ENCODE results near the gene PCLAF. TPM values are rescaled to one million over a fixed set of nuclear protein-coding genes. Genes with fewer than 3 reads are reported as not detected.

The PCLAF gene
- total and polyA plus RNA-seq, 2 of the 8 experiments (the other 6 are each of a cell fraction or from before 2014, with no cell fraction given): 76.2 to 124 TPM

DNA sequence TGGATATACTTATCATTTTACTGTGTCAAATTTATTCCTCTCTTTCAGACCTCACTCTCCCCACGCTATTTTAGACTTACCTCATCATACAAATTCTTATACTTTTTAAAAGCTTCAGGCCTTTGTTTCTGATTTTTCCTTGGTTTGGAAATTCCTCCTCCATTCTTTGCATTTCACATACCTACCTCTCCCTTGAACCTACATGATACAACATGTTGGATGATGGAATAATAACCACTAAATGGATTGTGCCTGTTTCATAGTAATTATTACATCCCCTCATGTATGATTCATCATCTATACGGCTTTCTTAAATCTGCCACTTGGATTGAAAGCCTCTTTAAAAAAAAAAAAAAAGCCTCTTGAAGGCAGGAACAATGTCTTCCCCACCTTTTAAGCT lies 31.0 kb upstream of the PCLAF start:
- peaks cover 3 to 23% (median 13%) of the 10 kb centered on the region in 4 experiments; a peak in 7 of 8 replicates for H3K36me3 ChIP-seq (ENCODE audit: control insufficient read depth in 2 of 4, insufficient read depth in 4 of 4, low read length in 3 of 4)
- no peaks in the 10 kb centered on the region for H3K79me2 ChIP-seq (ENCODE audit: control insufficient read depth in 1 of 2, insufficient read depth in 2 of 2, low read length in 2 of 2)
- H2BK15ac ChIP-seq (ENCODE audit: low read length): no peak overlapping the region
- H3K14ac ChIP-seq (ENCODE audit: insufficient read length): no peak overlapping the region
- H2BK20ac ChIP-seq (ENCODE audit: low read length): no peak overlapping the region
- H2AFZ ChIP-seq (ENCODE audit: low read length): no peak overlapping the region
- no peaks in the 10 kb centered on the region for H3K4me1 ChIP-seq (replicated peaks in 1 of 4; ENCODE audit: control insufficient read depth in 3 of 4, insufficient read depth in 4 of 4, low read length in 3 of 4)
- no peaks in the 10 kb centered on the region for H3K27me3 ChIP-seq (replicated peaks in 1 of 4; ENCODE audit: control insufficient read depth in 3 of 4, extremely low read depth in 1 of 4, insufficient read depth in 3 of 4, low read length in 3 of 4)
- no peak overlapping the region for H3K56ac ChIP-seq (replicated peaks; ENCODE audit: insufficient read length, low read depth, low read length)
- no peak overlapping the region for H3K27ac ChIP-seq (ENCODE audit: low read depth, low read length)
- no peak overlapping the region for H3K4me2 ChIP-seq (ENCODE audit: insufficient read depth in 1 of 2, low read depth in 2 of 2, low read length in 2 of 2)
- H4K91ac ChIP-seq (replicated peaks; ENCODE audit: insufficient read length, low read length): no peak overlapping the region
- no peaks in the 10 kb centered on the region for H3K9me3 ChIP-seq (ENCODE audit: insufficient read depth in 2 of 2, low read depth in 1 of 2, low read length in 1 of 2)
- H3K18ac ChIP-seq (ENCODE audit: extremely low read depth, low read length): no peak overlapping the region
- FAIRE-seq (no peak), DNase-seq (ENCODE audit: low read depth in 1 of 2, low spot score in 2 of 2) (no peak)
- no peaks in the 10 kb centered on the region for H4K20me1 ChIP-seq (replicated peaks in 1 of 2; ENCODE audit: control insufficient read depth in 1 of 2, insufficient read depth in 2 of 2, low read length in 2 of 2)
- no peak overlapping the region for H2BK12ac ChIP-seq (ENCODE audit: low read depth, low read length)
- H3K4me3 ChIP-seq (ENCODE audit: extremely low read depth in 1 of 4, insufficient read depth in 2 of 4, low read depth in 3 of 4, low read length in 4 of 4): no peak overlapping the region
- H4K5ac ChIP-seq (ENCODE audit: insufficient read length, low read depth, low read length): no peak overlapping the region
- H3K9ac ChIP-seq (replicated peaks in 1 of 4; ENCODE audit: extremely low read depth in 1 of 4, low read depth in 3 of 4, low read length in 3 of 4): no peak overlapping the region
- H2BK120ac ChIP-seq (replicated peaks; ENCODE audit: low read depth, low read length): no peak overlapping the region
- no peaks in the 10 kb centered on the region for H3K23me2 ChIP-seq (ENCODE audit: low read depth, low read length)
- no peaks in the 10 kb centered on the region for H3K79me1 ChIP-seq (ENCODE audit: low read depth, low read length)
- 82 to 100% methylated on average over 1 to 2 of the region's 2 CpGs for WGBS, 2 experiments (ENCODE audit: extremely low coverage in 1 of 2, insufficient coverage in 1 of 2, insufficient read length in 1 of 2, insufficient replicate concordance in 2 of 2, low coverage in 1 of 2, low lambda C conversion rate in 2 of 2, missing lambda C conversion rate in 1 of 2)
- POLR2A ChIA-PET (ENCODE audit: partially characterized antibody): interaction anchor here (1.1 kb wide), 1 partner anchor 283 kb away, joined by 3 read pairs; no protein-coding TSS in a partner anchor
- no peak overlapping the region for H3K23ac ChIP-seq (ENCODE audit: insufficient read length)
- H2AK5ac ChIP-seq (ENCODE audit: low read depth, low read length): no peak overlapping the region
- H3K4ac ChIP-seq (replicated peaks; ENCODE audit: insufficient read length, low read depth, low read length): no peak overlapping the region
- CTCF ChIA-PET (ENCODE audit: partially characterized antibody): interaction anchor here (0.6 to 1.1 kb wide), 3 partner anchors 53 to 270 kb away, joined by 3 to 4 read pairs (median 3); no protein-coding TSS in a partner anchor
- no peak overlapping the region for H2BK5ac ChIP-seq (ENCODE audit: low read depth, low read length)
- no peak overlapping the region for H4K8ac ChIP-seq (ENCODE audit: extremely low read depth, insufficient read depth, low read length)
- TF ChIP-seq CEBPB (IDR thresholded peaks at IDR 0.05; ENCODE audit: low read depth, low read length) (no peak), SAP30 (IDR thresholded peaks at IDR 0.05; ENCODE audit: insufficient read depth, insufficient replicate concordance, low read length) (no peak), CHD2 (IDR thresholded peaks at IDR 0.05; ENCODE audit: low read length) (no peak), RAD21 (IDR thresholded peaks at IDR 0.05 in 1 of 2, conservative IDR thresholded peaks at IDR 0.05 in 1 of 2; ENCODE audit: low read depth in 2 of 2, low read length in 2 of 2) (no peak), YY1 (IDR thresholded peaks at IDR 0.05; ENCODE audit: low read depth, low read length) (no peak), RXRA (IDR thresholded peaks at IDR 0.05; ENCODE audit: insufficient read depth, low read depth, low read length) (no peak), SRF (IDR thresholded peaks at IDR 0.05; ENCODE audit: low read depth, low read length) (no peak), NANOG (IDR thresholded peaks at IDR 0.05; ENCODE audit: insufficient read depth, low read depth, low read length, poor library complexity, severe bottlenecking) (no peak), FOSL1 (IDR thresholded peaks at IDR 0.05; ENCODE audit: insufficient read depth, low read depth, low read length) (no peak), POLR2A (IDR thresholded peaks at IDR 0.05; ENCODE audit: control extremely low read depth in 1 of 2, low read depth in 2 of 2, low read length in 2 of 2) (no peak)
- TF ChIP-seq, protein P1, sequence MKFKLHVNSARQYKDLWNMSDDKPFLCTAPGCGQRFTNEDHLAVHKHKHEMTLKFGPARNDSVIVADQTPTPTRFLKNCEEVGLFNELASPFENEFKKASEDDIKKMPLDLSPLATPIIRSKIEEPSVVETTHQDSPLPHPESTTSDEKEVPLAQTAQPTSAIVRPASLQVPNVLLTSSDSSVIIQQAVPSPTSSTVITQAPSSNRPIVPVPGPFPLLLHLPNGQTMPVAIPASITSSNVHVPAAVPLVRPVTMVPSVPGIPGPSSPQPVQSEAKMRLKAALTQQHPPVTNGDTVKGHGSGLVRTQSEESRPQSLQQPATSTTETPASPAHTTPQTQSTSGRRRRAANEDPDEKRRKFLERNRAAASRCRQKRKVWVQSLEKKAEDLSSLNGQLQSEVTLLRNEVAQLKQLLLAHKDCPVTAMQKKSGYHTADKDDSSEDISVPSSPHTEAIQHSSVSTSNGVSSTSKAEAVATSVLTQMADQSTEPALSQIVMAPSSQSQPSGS (IDR thresholded peaks at IDR 0.05; ENCODE audit: low read length): no peak
- TF ChIP-seq, protein P2, sequence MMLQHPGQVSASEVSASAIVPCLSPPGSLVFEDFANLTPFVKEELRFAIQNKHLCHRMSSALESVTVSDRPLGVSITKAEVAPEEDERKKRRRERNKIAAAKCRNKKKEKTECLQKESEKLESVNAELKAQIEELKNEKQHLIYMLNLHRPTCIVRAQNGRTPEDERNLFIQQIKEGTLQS (IDR thresholded peaks at IDR 0.05; ENCODE audit: insufficient read depth, low read depth, low read length): no peak

Data from H1 (cell line).